NCI-H345 treated with DMSO at 0.1 percent for 48 hours (cell line): ENCODE results near the gene TTC3.
"Not testable (repeated sequence)": the region's sequence is repeated elsewhere in the genome, so short reads cannot be mapped to it uniquely, and the experiment has no call there.

ENCODE experiments used
- DNase-seq: peaks from one replicate; lab custom pipeline; 2025; ENCODE audit not compliant: unreplicated experiment; lab: John Stamatoyannopoulos, UW

TTC3 gene

GRCh38 chr21:37195059-37195458, 122.0 kb downstream of the TTC3 start:
- DNase-seq: no peak

- DNase-seq: no peak
These were observed 122.6 kb downstream of the TTC3 start for GRCh38 chr21:37195610-37196009.

GRCh38 chr21:37196847-37197246, 123.8 kb downstream of the TTC3 start:
- DNase-seq: no peak

- DNase-seq: no peak
These were observed 124.7 kb downstream of the TTC3 start for GRCh38 chr21:37197746-37198145.

- no peak for DNase-seq
These were observed 126.2 kb downstream of the TTC3 start for GRCh38 chr21:37199057-37199924.

- DNase-seq: no peak
These were observed 127.8 kb downstream of the TTC3 start for GRCh38 chr21:37200641-37201480.

- no peak for DNase-seq
These were observed 129.4 kb downstream of the TTC3 start for GRCh38 chr21:37202221-37203110.

- no peak for DNase-seq
These were observed 131.5 kb downstream of the TTC3 start for GRCh38 chr21:37204580-37204979.

- no peak for DNase-seq
These were observed 133.4 kb downstream of the TTC3 start for GRCh38 chr21:37206496-37206895.

GRCh38 chr21:37207441-37208009, 134.5 kb downstream of the TTC3 start:
- no peak for DNase-seq

- peak; percentile 44 for DNase-seq
These were observed 135.1 kb downstream of the TTC3 start for GRCh38 chr21:37208056-37208721.

- DNase-seq: no peak
These were observed 135.7 kb downstream of the TTC3 start for GRCh38 chr21:37208741-37209225.

- DNase-seq: no peak
These were observed 137.1 kb downstream of the TTC3 start for GRCh38 chr21:37210130-37210529.

GRCh38 chr21:37210799-37211198, 137.7 kb downstream of the TTC3 start:
- DNase-seq: no peak

GRCh38 chr21:37214952-37215351, 141.9 kb downstream of the TTC3 start:
- DNase-seq: no peak

- no peak for DNase-seq
These were observed 146.8 kb downstream of the TTC3 start for GRCh38 chr21:37219761-37220432.

- peak; percentile 40 for DNase-seq
These were observed 147.5 kb downstream of the TTC3 start for GRCh38 chr21:37220433-37220980.

- peak; percentile 93 for DNase-seq
These were observed 148.1 kb downstream of the TTC3 start for GRCh38 chr21:37220981-37221664.

- DNase-seq: not testable (repeated sequence)
These were observed 149.2 kb downstream of the TTC3 start for GRCh38 chr21:37222248-37222647.
